Activated CD4-positive, alpha-beta T cell treated with anti-CD3 and anti-CD28 coated beads, Interleukin-2, amount 10 ng/mL, durations not matched to agents 24 days and 14 days (primary cell): ENCODE results near the gene PLSCR2. TPM values are rescaled to one million over a fixed set of nuclear protein-coding genes. Genes with fewer than 3 reads are reported as not detected.
"Not testable (repeated sequence)": the region's sequence is repeated elsewhere in the genome, so short reads cannot be mapped to it uniquely, and the experiment has no call there.

Experiments
- DNase-seq: peaks from one replicate; pipeline ENCODE4 v3.0.0; 2022
- H3K27ac Mint-ChIP-seq: one replicate; pipeline ENCODE4 v1.8.0; 2022; ENCODE audit warnings: mild to moderate bottlenecking, mixed read lengths
- H3K27me3 Mint-ChIP-seq: one replicate; pipeline ENCODE4 v1.8.0; 2022; ENCODE audit warnings: mixed read lengths
- H3K36me3 Mint-ChIP-seq: one replicate; pipeline ENCODE4 v1.8.0; 2022; ENCODE audit warnings: low read depth, mild to moderate bottlenecking, mixed read lengths
- H3K4me1 Mint-ChIP-seq: one replicate; pipeline ENCODE4 v1.8.0; 2021; ENCODE audit warnings: mixed read lengths
- H3K4me3 Mint-ChIP-seq: one replicate; pipeline ENCODE4 v1.8.0; 2022; ENCODE audit warnings: mild to moderate bottlenecking, moderate library complexity, mixed read lengths
- H3K9me3 Mint-ChIP-seq: one replicate; pipeline ENCODE4 v1.8.0; 2021; ENCODE audit warnings: mixed read lengths
- intact Hi-C: fragments of 100-400 bp; cut with micrococcal nuclease; formaldehyde crosslinking; loops from one replicate; pipeline ENCODE4 v1.15.1; 2023
- total RNA-seq: library from RNA; stranded (reverse); gene quantifications from 2 replicates; pipeline ENCODE4 v1.2.3, GENCODE V29; 2022

The PLSCR2 gene
- total RNA-seq, 1 donor from 2014 or later: not detected

GRCh38 chr3:146468671-146469149 lies 651 bp downstream of the PLSCR2 start:
- peak overlapping the region; percentile 78 for H3K4me3 Mint-ChIP-seq
- H3K27ac Mint-ChIP-seq: no peak overlapping the region
- peaks cover 4% of the 10 kb centered on the region for H3K9me3 Mint-ChIP-seq
- H3K27me3 Mint-ChIP-seq: no peaks in the 10 kb centered on the region
- DNase-seq: no peak
- H3K36me3 Mint-ChIP-seq: no peaks in the 10 kb centered on the region
- H3K4me1 Mint-ChIP-seq: peaks cover 8% of the 10 kb centered on the region
- intact Hi-C loops: loop anchor here (5.0 kb wide), 1 partner anchor 34 kb away; no protein-coding TSS in a partner anchor

GRCh38 chr3:146468234-146468633 lies 1.1 kb downstream of the PLSCR2 start:
- intact Hi-C loops: loop anchor here (5.0 kb wide), 1 partner anchor 34 kb away; no protein-coding TSS in a partner anchor
- Mint-ChIP-seq H3K27ac (no peak overlapping the region), H3K27me3 (no peaks in the 10 kb centered on the region), H3K36me3 (no peaks in the 10 kb centered on the region), H3K4me1 (peaks cover 11% of the 10 kb centered on the region), H3K4me3 (no peak overlapping the region), H3K9me3 (peaks cover 9% of the 10 kb centered on the region)
- no peak for DNase-seq

GRCh38 chr3:146466604-146467003 lies 2.8 kb downstream of the PLSCR2 start:
- Mint-ChIP-seq H3K27me3 (no peaks in the 10 kb centered on the region), H3K27ac (no peak overlapping the region), H3K4me3 (no peak overlapping the region), H3K36me3 (no peaks in the 10 kb centered on the region), H3K9me3 (peaks cover 9% of the 10 kb centered on the region), H3K4me1 (peaks cover 11% of the 10 kb centered on the region)
- DNase-seq: no peak
- intact Hi-C loops: loop anchor here (5.0 kb wide), 1 partner anchor 36 kb away; no protein-coding TSS in a partner anchor

- intact Hi-C loops: loop anchor here (2.0 to 5.0 kb wide), 2 partner anchors 36 to 77 kb away; no protein-coding TSS in a partner anchor
- H3K36me3 Mint-ChIP-seq: no peaks in the 10 kb centered on the region
- H3K27ac Mint-ChIP-seq: no peak overlapping the region
- DNase-seq: no peak
- H3K27me3 Mint-ChIP-seq: no peaks in the 10 kb centered on the region
- H3K4me3 Mint-ChIP-seq: no peak overlapping the region
- H3K4me1 Mint-ChIP-seq: peaks cover 11% of the 10 kb centered on the region
- peaks cover 9% of the 10 kb centered on the region for H3K9me3 Mint-ChIP-seq
Observed at GRCh38 chr3:146465693-146466465, 3.5 kb downstream of the PLSCR2 start.

- intact Hi-C loops: loop anchor here (2.0 to 5.0 kb wide), 2 partner anchors 38 to 78 kb away; no protein-coding TSS in a partner anchor
- peaks cover 9% of the 10 kb centered on the region for H3K9me3 Mint-ChIP-seq
- no peak overlapping the region for H3K27ac Mint-ChIP-seq
- peaks cover 2% of the 10 kb centered on the region for H3K27me3 Mint-ChIP-seq
- no peaks in the 10 kb centered on the region for H3K36me3 Mint-ChIP-seq
- no peak for DNase-seq
- no peak overlapping the region for H3K4me3 Mint-ChIP-seq
- H3K4me1 Mint-ChIP-seq: peaks cover 14% of the 10 kb centered on the region
Observed at GRCh38 chr3:146464783-146465182, 4.6 kb downstream of the PLSCR2 start.

GRCh38 chr3:146464005-146464595 lies 5.3 kb downstream of the PLSCR2 start:
- peaks cover 14% of the 10 kb centered on the region for H3K4me1 Mint-ChIP-seq
- DNase-seq: no peak
- no peak overlapping the region for H3K4me3 Mint-ChIP-seq
- H3K9me3 Mint-ChIP-seq: peaks cover 9% of the 10 kb centered on the region
- H3K27me3 Mint-ChIP-seq: peaks cover 2% of the 10 kb centered on the region
- no peak overlapping the region for H3K27ac Mint-ChIP-seq
- intact Hi-C loops: loop anchor here (2.0 kb wide), 1 partner anchor 79 kb away; no protein-coding TSS in a partner anchor
- no peaks in the 10 kb centered on the region for H3K36me3 Mint-ChIP-seq

- H3K27ac Mint-ChIP-seq: no peak overlapping the region
- no peak for DNase-seq
- H3K4me3 Mint-ChIP-seq: no peak overlapping the region
- intact Hi-C loops: no loop called here
- H3K27me3 Mint-ChIP-seq: peaks cover 5% of the 10 kb centered on the region
- no peaks in the 10 kb centered on the region for H3K9me3 Mint-ChIP-seq
- H3K36me3 Mint-ChIP-seq: no peaks in the 10 kb centered on the region
- H3K4me1 Mint-ChIP-seq: no peaks in the 10 kb centered on the region
Observed at GRCh38 chr3:146454796-146455195, 14.6 kb downstream of the PLSCR2 start.

GRCh38 chr3:146449613-146450012 lies 19.7 kb downstream of the PLSCR2 start:
- intact Hi-C loops: no loop called here
- no peaks in the 10 kb centered on the region for H3K4me1 Mint-ChIP-seq
- no peak for DNase-seq
- H3K27me3 Mint-ChIP-seq: peaks cover 12% of the 10 kb centered on the region
- peaks cover 7% of the 10 kb centered on the region for H3K9me3 Mint-ChIP-seq
- H3K36me3 Mint-ChIP-seq: no peaks in the 10 kb centered on the region
- H3K4me3 Mint-ChIP-seq: no peak overlapping the region
- H3K27ac Mint-ChIP-seq: no peak overlapping the region

- DNase-seq: no peak
- Mint-ChIP-seq H3K27me3 (peaks cover 14% of the 10 kb centered on the region), H3K36me3 (no peaks in the 10 kb centered on the region), H3K9me3 (peaks cover 11% of the 10 kb centered on the region), H3K4me1 (no peaks in the 10 kb centered on the region), H3K27ac (no peak overlapping the region), H3K4me3 (no peak overlapping the region)
- intact Hi-C loops: no loop called here
Observed at GRCh38 chr3:146449076-146449475, 20.3 kb downstream of the PLSCR2 start.

- Mint-ChIP-seq H3K4me3 (no peak overlapping the region), H3K27me3 (peaks cover 17% of the 10 kb centered on the region), H3K4me1 (no peaks in the 10 kb centered on the region), H3K27ac (no peak overlapping the region), H3K9me3 (peaks cover 11% of the 10 kb centered on the region), H3K36me3 (no peaks in the 10 kb centered on the region)
- no peak for DNase-seq
- intact Hi-C loops: no loop called here
Observed at GRCh38 chr3:146446026-146446425, 23.3 kb downstream of the PLSCR2 start.

- H3K4me3 Mint-ChIP-seq, DNase-seq, intact Hi-C loops, H3K9me3 Mint-ChIP-seq, H3K36me3 Mint-ChIP-seq, H3K4me1 Mint-ChIP-seq, H3K27ac Mint-ChIP-seq, H3K27me3 Mint-ChIP-seq: not testable (repeated sequence)
Observed at GRCh38 chr3:146440310-146440709, 29.1 kb downstream of the PLSCR2 start.

- Mint-ChIP-seq H3K4me3 (no peak overlapping the region), H3K36me3 (no peaks in the 10 kb centered on the region), H3K4me1 (no peaks in the 10 kb centered on the region), H3K27ac (no peak overlapping the region), H3K27me3 (peaks cover 10% of the 10 kb centered on the region), H3K9me3 (no peaks in the 10 kb centered on the region)
- DNase-seq: no peak
- intact Hi-C loops: no loop called here
Observed at GRCh38 chr3:146432066-146432465, 37.3 kb downstream of the PLSCR2 start.

GRCh38 chr3:146431240-146431639 lies 38.1 kb downstream of the PLSCR2 start:
- no peaks in the 10 kb centered on the region for H3K9me3 Mint-ChIP-seq
- DNase-seq: no peak
- no peak overlapping the region for H3K4me3 Mint-ChIP-seq
- H3K36me3 Mint-ChIP-seq: no peaks in the 10 kb centered on the region
- no peaks in the 10 kb centered on the region for H3K4me1 Mint-ChIP-seq
- no peak overlapping the region for H3K27ac Mint-ChIP-seq
- intact Hi-C loops: no loop called here
- H3K27me3 Mint-ChIP-seq: peaks cover 11% of the 10 kb centered on the region

GRCh38 chr3:146425341-146425740 lies 44.0 kb downstream of the PLSCR2 start:
- H3K27me3 Mint-ChIP-seq: peaks cover 11% of the 10 kb centered on the region
- intact Hi-C loops: no loop called here
- no peaks in the 10 kb centered on the region for H3K36me3 Mint-ChIP-seq
- H3K4me1 Mint-ChIP-seq: no peaks in the 10 kb centered on the region
- no peak for DNase-seq
- no peak overlapping the region for H3K27ac Mint-ChIP-seq
- no peak overlapping the region for H3K4me3 Mint-ChIP-seq
- H3K9me3 Mint-ChIP-seq: no peaks in the 10 kb centered on the region
